ENCODE results near the gene CDH22. TPM values are rescaled to one million over a fixed set of nuclear protein-coding genes. Genes with fewer than 3 reads are reported as not detected.

CDH22 gene
- total RNA-seq, 2 donors from 2014 or later = 0.22 to 0.77 TPM

GRCh38 chr20:46183768-46184167 is 124.5 kb downstream of the CDH22 start:
- WGBS, 2 experiments (ENCODE audit: insufficient coverage in 1 of 2, insufficient read length in 1 of 2) = 86 to 97% methylated on average over 5 of the region's 5 CpGs
- no peaks in the 10 kb centered on the region for H3K9me3 Mint-ChIP-seq
- Histone ChIP-seq H3K4me3 (ENCODE audit: low read length) (no peak overlapping the region), H3K9me3 (ENCODE audit: control insufficient read depth, low read length) (no peaks in the 10 kb centered on the region), H3K27me3 (ENCODE audit: control insufficient read depth, insufficient read depth, low read length, poor library complexity, severe bottlenecking) (no peaks in the 10 kb centered on the region), H3K4me1 (ENCODE audit: control insufficient read depth, insufficient read depth, low read length) (no peaks in the 10 kb centered on the region), H3K27ac (ENCODE audit: low read depth, low read length) (no peak overlapping the region), H3K9ac (ENCODE audit: extremely low read depth, low read length, poor library complexity, severe bottlenecking) (no peak overlapping the region), H3K36me3 (ENCODE audit: control insufficient read depth, insufficient read depth, low read length) (no peaks in the 10 kb centered on the region)
- H3K36me3 Mint-ChIP-seq (ENCODE audit: low read depth) = no peaks in the 10 kb centered on the region
- H3K4me3 Mint-ChIP-seq = no peak overlapping the region
- H3K27ac Mint-ChIP-seq = no peak overlapping the region
- H3K27me3 Mint-ChIP-seq (ENCODE audit: insufficient read depth) = peaks cover 24% of the 10 kb centered on the region
- no peak for DNase-seq
- peaks cover 2% of the 10 kb centered on the region for H3K4me1 Mint-ChIP-seq
- no peak for TF ChIP-seq CTCF (conservative IDR thresholded peaks at IDR 0.05)

GRCh38 chr20:46182276-46183200 is 125.8 kb downstream of the CDH22 start:
- Histone ChIP-seq H3K27me3 (ENCODE audit: control insufficient read depth, insufficient read depth, low read length, poor library complexity, severe bottlenecking) (no peaks in the 10 kb centered on the region), H3K27ac (ENCODE audit: low read depth, low read length) (no peak overlapping the region), H3K4me1 (ENCODE audit: control insufficient read depth, insufficient read depth, low read length) (no peaks in the 10 kb centered on the region), H3K9me3 (ENCODE audit: control insufficient read depth, low read length) (no peaks in the 10 kb centered on the region), H3K4me3 (ENCODE audit: low read length) (no peak overlapping the region), H3K9ac (ENCODE audit: extremely low read depth, low read length, poor library complexity, severe bottlenecking) (no peak overlapping the region), H3K36me3 (ENCODE audit: control insufficient read depth, insufficient read depth, low read length) (no peaks in the 10 kb centered on the region)
- no peak for TF ChIP-seq CTCF (conservative IDR thresholded peaks at IDR 0.05)
- no peaks in the 10 kb centered on the region for H3K9me3 Mint-ChIP-seq
- no peak for DNase-seq
- no peak overlapping the region for H3K4me3 Mint-ChIP-seq
- no peaks in the 10 kb centered on the region for H3K36me3 Mint-ChIP-seq (ENCODE audit: low read depth)
- 83 to 87% methylated on average over 4 to 13 of the region's 13 CpGs for WGBS, 2 experiments (ENCODE audit: insufficient coverage in 1 of 2, insufficient read length in 1 of 2)
- H3K27ac Mint-ChIP-seq = no peak overlapping the region
- no peaks in the 10 kb centered on the region for H3K4me1 Mint-ChIP-seq
- H3K27me3 Mint-ChIP-seq (ENCODE audit: insufficient read depth) = peaks cover 21% of the 10 kb centered on the region

GRCh38 chr20:46179862-46180261 is 128.4 kb downstream of the CDH22 start:
- Histone ChIP-seq H3K9me3 (ENCODE audit: control insufficient read depth, low read length) (no peaks in the 10 kb centered on the region), H3K4me1 (ENCODE audit: control insufficient read depth, insufficient read depth, low read length) (no peaks in the 10 kb centered on the region), H3K9ac (ENCODE audit: extremely low read depth, low read length, poor library complexity, severe bottlenecking) (no peak overlapping the region), H3K27ac (ENCODE audit: low read depth, low read length) (no peak overlapping the region), H3K36me3 (ENCODE audit: control insufficient read depth, insufficient read depth, low read length) (no peaks in the 10 kb centered on the region), H3K27me3 (ENCODE audit: control insufficient read depth, insufficient read depth, low read length, poor library complexity, severe bottlenecking) (peaks cover 26% of the 10 kb centered on the region), H3K4me3 (ENCODE audit: low read length) (no peak overlapping the region)
- no peaks in the 10 kb centered on the region for H3K9me3 Mint-ChIP-seq
- no peak for DNase-seq
- no peak overlapping the region for H3K4me3 Mint-ChIP-seq
- no peaks in the 10 kb centered on the region for H3K36me3 Mint-ChIP-seq (ENCODE audit: low read depth)
- 87 to 90% methylated on average over 7 to 8 of the region's 8 CpGs for WGBS, 2 experiments (ENCODE audit: insufficient coverage in 1 of 2, insufficient read length in 1 of 2)
- TF ChIP-seq CTCF (conservative IDR thresholded peaks at IDR 0.05) = no peak
- peaks cover 36% of the 10 kb centered on the region for H3K27me3 Mint-ChIP-seq (ENCODE audit: insufficient read depth)
- no peak overlapping the region for H3K27ac Mint-ChIP-seq
- no peaks in the 10 kb centered on the region for H3K4me1 Mint-ChIP-seq
